Neural progenitor cell (in vitro differentiated cells): Measurements from ENCODE around the gene ANAPC10. TPM values are rescaled to one million over a fixed set of nuclear protein-coding genes. Genes with fewer than 3 reads are reported as not detected.

Experiments used
- DNase-seq: peaks from one replicate; pipeline ENCODE4 v3.0.0-alpha.2; 2016; ENCODE audit warnings: low spot score
- H2AFZ ChIP-seq: fragments of 200-600 bp; sonication (generic); replicated peaks from 2 replicates; pipeline ENCODE4 v1.6.1; 2016; ENCODE audit warnings: antibody characterized with exemption
- H3F3A ChIP-seq: fragments of 200-600 bp; sonication (generic); 2 replicates; pipeline ENCODE4 v1.6.1; 2016; ENCODE audit warnings: antibody characterized with exemption, low read depth
- H3K27ac ChIP-seq: fragments of 200-600 bp; sonication (generic); 2 replicates; pipeline ENCODE4 v1.5.1; 2016; ENCODE audit warnings: mild to moderate bottlenecking
- H3K27me3 ChIP-seq: fragments of 200-600 bp; sonication (generic); 2 replicates; pipeline ENCODE4 v1.6.1; 2016; ENCODE audit warnings: mild to moderate bottlenecking, moderate library complexity
- H3K36me3 ChIP-seq: fragments of 200-600 bp; sonication (generic); 2 replicates; pipeline ENCODE4 v1.5.1; 2016
- H3K4me1 ChIP-seq: fragments of 200-600 bp; sonication (generic); 2 replicates; pipeline ENCODE4 v1.6.1; 2016; ENCODE audit warnings: mixed run types
- H3K4me2 ChIP-seq: fragments of 200-600 bp; sonication (generic); 2 replicates; pipeline ENCODE4 v1.6.1; 2016
- H3K4me3 ChIP-seq: fragments of 200-600 bp; sonication (generic); 2 replicates; pipeline ENCODE4 v1.5.1; 2016
- H3K79me2 ChIP-seq: fragments of 200-600 bp; sonication (generic); 2 replicates; pipeline ENCODE4 v1.6.1; 2016; ENCODE audit warnings: low read depth
- H3K9ac ChIP-seq: fragments of 200-600 bp; sonication (generic); 2 replicates; pipeline ENCODE4 v1.6.1; 2016
- H3K9me3 ChIP-seq: fragments of 200-600 bp; sonication (generic); 2 replicates; pipeline ENCODE4 v1.5.1; 2016; ENCODE audit warnings: low read depth
- H4K20me1 ChIP-seq: fragments of 200-600 bp; sonication (generic); 2 replicates; pipeline ENCODE4 v1.6.1; 2016; ENCODE audit warnings: low read depth
- H3K27ac Mint-ChIP-seq: 3 replicates; pipeline ENCODE4 v1.8.0; 2021; ENCODE audit warnings: mixed read lengths
- H3K27me3 Mint-ChIP-seq: 2 replicates; pipeline ENCODE4 v1.8.0; 2022; ENCODE audit warnings: low read depth, mild to moderate bottlenecking, inconsistent platforms, moderate library complexity, mixed read lengths; ENCODE audit not compliant: insufficient read depth
- H3K36me3 Mint-ChIP-seq: 3 replicates; pipeline ENCODE4 v1.8.0; 2021; ENCODE audit warnings: mixed read lengths
- H3K4me1 Mint-ChIP-seq: 3 replicates; pipeline ENCODE4 v1.8.0; 2021; ENCODE audit warnings: mixed read lengths
- H3K4me3 Mint-ChIP-seq: 3 replicates; pipeline ENCODE4 v1.8.0; 2021; ENCODE audit warnings: mild to moderate bottlenecking, moderate library complexity, mixed read lengths
- H3K9me3 Mint-ChIP-seq: 3 replicates; pipeline ENCODE4 v1.8.0; 2020; ENCODE audit warnings: mixed read lengths
- EZH2 ChIP-seq: fragments of 200-600 bp; sonication (generic); IDR thresholded peaks from 2 replicates; pipeline ENCODE4 v1.6.1; 2017; ENCODE audit warnings: antibody characterized with exemption, mild to moderate bottlenecking, moderate library complexity
- EZH2phosphoT487 ChIP-seq: fragments of 200-600 bp; sonication (generic); IDR thresholded peaks from 2 replicates; pipeline ENCODE4 v1.6.1; 2017; ENCODE audit warnings: antibody characterized with exemption
- total RNA-seq: library from RNA; depleted of rRNA; stranded (reverse); fragments of >200 nt; gene quantifications from 2 replicates; pipeline ENCODE4 v1.2.3, GENCODE V29; 2015; ENCODE audit warnings: low replicate concordance
- TF ChIP-seq, protein P1 (sequence below): fragments of 200-600 bp; sonication (generic); IDR thresholded peaks from 2 replicates; pipeline ENCODE4 v1.5.1; 2017; ENCODE audit warnings: antibody characterized with exemption, mild to moderate bottlenecking

The ANAPC10 gene
- total RNA-seq, 1 donor from 2014 or later, result 48.4 TPM

DNA sequence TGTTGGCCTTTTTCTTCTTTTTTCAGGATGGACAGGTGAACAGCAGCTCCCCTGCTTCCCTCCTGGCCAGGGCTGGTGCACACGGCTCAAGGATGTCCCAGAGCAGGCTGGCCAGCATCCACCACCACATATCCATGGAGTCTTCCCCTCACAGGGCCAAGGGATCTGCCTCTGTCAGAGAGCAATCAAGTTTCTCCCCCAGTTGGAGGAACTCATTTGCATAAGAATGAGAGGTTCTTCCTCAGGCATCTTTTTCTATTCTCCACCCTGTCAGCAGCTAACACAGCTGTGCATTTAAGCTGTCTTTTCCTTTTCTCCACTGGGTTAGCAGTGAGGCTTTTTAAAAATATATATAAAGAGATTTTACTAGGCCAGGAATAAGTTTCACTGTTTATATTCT, 143.8 kb downstream of the ANAPC10 start:
- Histone ChIP-seq H3K79me2 (no peaks in the 10 kb centered on the region), H2AFZ (peak overlapping the region; percentile 26), H3F3A (no peaks in the 10 kb centered on the region), H3K4me3 (no peak overlapping the region), H4K20me1 (no peaks in the 10 kb centered on the region), H3K9me3 (peaks cover 11% of the 10 kb centered on the region), H3K27me3 (no peaks in the 10 kb centered on the region), H3K9ac (no peak overlapping the region), H3K27ac (no peak overlapping the region), H3K4me1 (no peaks in the 10 kb centered on the region), H3K4me2 (no peak overlapping the region), H3K36me3 (no peaks in the 10 kb centered on the region)
- peak; percentile 41 for DNase-seq
- Mint-ChIP-seq H3K4me3 (no peak overlapping the region), H3K27me3 (no peaks in the 10 kb centered on the region), H3K4me1 (peaks cover 3% of the 10 kb centered on the region), H3K9me3 (peaks cover 30% of the 10 kb centered on the region), H3K36me3 (peaks cover 8% of the 10 kb centered on the region), H3K27ac (peak overlapping the region; percentile 76)
- TF ChIP-seq EZH2 (no peak), EZH2phosphoT487 (no peak)
- TF ChIP-seq, protein P1, sequence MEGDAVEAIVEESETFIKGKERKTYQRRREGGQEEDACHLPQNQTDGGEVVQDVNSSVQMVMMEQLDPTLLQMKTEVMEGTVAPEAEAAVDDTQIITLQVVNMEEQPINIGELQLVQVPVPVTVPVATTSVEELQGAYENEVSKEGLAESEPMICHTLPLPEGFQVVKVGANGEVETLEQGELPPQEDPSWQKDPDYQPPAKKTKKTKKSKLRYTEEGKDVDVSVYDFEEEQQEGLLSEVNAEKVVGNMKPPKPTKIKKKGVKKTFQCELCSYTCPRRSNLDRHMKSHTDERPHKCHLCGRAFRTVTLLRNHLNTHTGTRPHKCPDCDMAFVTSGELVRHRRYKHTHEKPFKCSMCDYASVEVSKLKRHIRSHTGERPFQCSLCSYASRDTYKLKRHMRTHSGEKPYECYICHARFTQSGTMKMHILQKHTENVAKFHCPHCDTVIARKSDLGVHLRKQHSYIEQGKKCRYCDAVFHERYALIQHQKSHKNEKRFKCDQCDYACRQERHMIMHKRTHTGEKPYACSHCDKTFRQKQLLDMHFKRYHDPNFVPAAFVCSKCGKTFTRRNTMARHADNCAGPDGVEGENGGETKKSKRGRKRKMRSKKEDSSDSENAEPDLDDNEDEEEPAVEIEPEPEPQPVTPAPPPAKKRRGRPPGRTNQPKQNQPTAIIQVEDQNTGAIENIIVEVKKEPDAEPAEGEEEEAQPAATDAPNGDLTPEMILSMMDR, result no peak

DNA sequence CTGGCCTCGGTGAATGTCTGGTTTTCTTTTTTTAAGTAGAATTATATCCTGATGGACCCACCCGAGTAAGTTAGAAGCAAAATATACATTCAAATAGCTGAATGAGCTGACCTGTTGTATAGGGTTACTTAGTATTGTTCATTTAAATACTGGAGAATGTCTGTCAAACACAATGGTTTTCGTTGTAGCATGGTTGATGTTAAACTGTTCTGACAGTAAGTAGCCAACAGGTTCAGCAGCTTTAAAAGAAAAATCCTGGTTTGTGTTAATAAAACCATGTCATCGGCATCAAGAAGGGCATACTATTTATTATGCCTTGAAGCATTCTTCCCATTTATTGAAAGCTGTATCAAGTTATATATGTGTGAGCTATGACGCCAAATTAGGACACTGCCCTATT, 149.6 kb downstream of the ANAPC10 start:
- no peak overlapping the region for H2AFZ ChIP-seq
- H3K27me3 ChIP-seq, result no peaks in the 10 kb centered on the region
- H3K4me1 ChIP-seq, result peaks cover 17% of the 10 kb centered on the region
- H3K4me2 ChIP-seq, result peak overlapping the region; percentile 38
- DNase-seq, result peak; percentile 54
- H3K27ac Mint-ChIP-seq, result no peak overlapping the region
- H3K4me1 Mint-ChIP-seq, result peaks cover 13% of the 10 kb centered on the region
- TF ChIP-seq, protein P1, result no peak
- TF ChIP-seq EZH2phosphoT487 (no peak), EZH2 (no peak)
- no peaks in the 10 kb centered on the region for H3K36me3 Mint-ChIP-seq
- H3K9me3 Mint-ChIP-seq, result peaks cover 17% of the 10 kb centered on the region
- no peaks in the 10 kb centered on the region for H4K20me1 ChIP-seq
- peaks cover 10% of the 10 kb centered on the region for H3K9me3 ChIP-seq
- H3K27ac ChIP-seq, result no peak overlapping the region
- H3K27me3 Mint-ChIP-seq, result no peaks in the 10 kb centered on the region
- no peak overlapping the region for H3K4me3 Mint-ChIP-seq
- H3K36me3 ChIP-seq, result no peaks in the 10 kb centered on the region
- H3K4me3 ChIP-seq, result no peak overlapping the region
- no peaks in the 10 kb centered on the region for H3F3A ChIP-seq
- no peaks in the 10 kb centered on the region for H3K79me2 ChIP-seq
- H3K9ac ChIP-seq, result no peak overlapping the region

DNA sequence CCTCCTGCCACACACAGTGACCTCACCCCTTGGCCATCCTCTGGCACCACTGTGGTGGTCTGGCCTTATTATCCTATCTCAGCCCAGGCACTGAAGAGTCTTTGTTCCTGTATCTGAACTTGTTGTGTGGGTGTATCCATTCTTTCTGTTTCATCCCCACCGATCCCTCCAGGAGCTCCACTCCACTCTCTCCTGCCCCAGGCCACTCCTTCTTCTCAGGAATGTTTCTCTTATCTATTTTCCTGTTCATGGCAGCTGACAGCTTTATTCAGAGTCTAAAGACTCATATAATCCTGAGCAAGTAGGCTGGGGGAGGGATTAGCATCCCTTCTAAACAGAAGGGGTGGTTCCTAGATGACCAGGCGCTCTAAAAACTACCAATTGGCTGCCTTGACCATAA, 150.0 kb downstream of the ANAPC10 start:
- H3K9me3 Mint-ChIP-seq, result peaks cover 13% of the 10 kb centered on the region
- peak; percentile 68 for DNase-seq
- no peaks in the 10 kb centered on the region for H3K27me3 ChIP-seq
- no peak for TF ChIP-seq EZH2phosphoT487
- H3K9me3 ChIP-seq, result peaks cover 5% of the 10 kb centered on the region
- no peaks in the 10 kb centered on the region for H3K27me3 Mint-ChIP-seq
- no peak overlapping the region for H2AFZ ChIP-seq
- H3K9ac ChIP-seq, result no peak overlapping the region
- H3K27ac ChIP-seq, result no peak overlapping the region
- peak overlapping the region; percentile 38 for H3K4me2 ChIP-seq
- no peaks in the 10 kb centered on the region for H3K36me3 Mint-ChIP-seq
- no peaks in the 10 kb centered on the region for H4K20me1 ChIP-seq
- H3K36me3 ChIP-seq, result no peaks in the 10 kb centered on the region
- peaks cover 17% of the 10 kb centered on the region for H3K4me1 ChIP-seq
- no peaks in the 10 kb centered on the region for H3F3A ChIP-seq
- no peak overlapping the region for H3K4me3 Mint-ChIP-seq
- H3K4me1 Mint-ChIP-seq, result peaks cover 13% of the 10 kb centered on the region
- H3K4me3 ChIP-seq, result no peak overlapping the region
- H3K27ac Mint-ChIP-seq, result peak overlapping the region; percentile 4
- no peaks in the 10 kb centered on the region for H3K79me2 ChIP-seq

Other genes starting within 250 kb of the ANAPC10 start
- 99.2 and 148 TPM in 2 replicates for gene ABCE1, start 115 bp upstream of the ANAPC10 start, total RNA-seq
- 29.4 and 34.3 TPM in 2 replicates for gene OTUD4, start 82.4 kb upstream of the ANAPC10 start, total RNA-seq